ENCODE results near the gene ALPK1.

Gene ALPK1

DNA sequence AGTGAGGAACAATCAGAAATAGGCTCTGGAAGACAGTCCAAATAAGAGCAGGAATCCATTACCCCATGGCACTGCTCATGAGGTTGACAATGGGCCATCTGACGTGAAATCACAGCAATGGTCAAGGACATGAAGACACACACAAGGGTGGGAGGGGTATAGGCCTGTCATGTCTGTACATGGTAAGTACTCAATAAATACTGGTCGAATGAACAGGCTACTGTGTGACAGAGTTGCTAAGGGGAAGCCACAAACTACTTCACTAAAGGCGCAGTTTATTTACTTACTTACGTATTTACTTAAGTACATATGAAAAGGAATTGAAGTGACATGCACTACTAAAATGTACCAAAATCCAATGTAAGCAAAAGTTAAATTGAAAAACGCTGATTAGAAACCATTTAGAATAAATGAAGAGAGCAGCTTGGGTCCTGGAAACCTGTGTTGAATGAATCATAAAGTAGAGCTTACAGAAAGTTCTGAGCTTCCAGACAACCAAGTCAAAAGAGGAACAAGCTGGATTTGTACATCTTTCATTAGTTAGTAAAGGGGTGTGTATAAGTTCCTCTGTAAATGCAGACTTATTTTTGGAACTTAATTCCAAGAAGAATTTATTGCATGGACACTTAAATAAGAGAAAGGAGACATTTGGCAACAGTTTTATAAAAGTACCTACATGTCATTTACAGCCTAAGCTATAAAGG lies 32.7 kb downstream of the ALPK1 start:
- DNase-seq, result no peak

DNA sequence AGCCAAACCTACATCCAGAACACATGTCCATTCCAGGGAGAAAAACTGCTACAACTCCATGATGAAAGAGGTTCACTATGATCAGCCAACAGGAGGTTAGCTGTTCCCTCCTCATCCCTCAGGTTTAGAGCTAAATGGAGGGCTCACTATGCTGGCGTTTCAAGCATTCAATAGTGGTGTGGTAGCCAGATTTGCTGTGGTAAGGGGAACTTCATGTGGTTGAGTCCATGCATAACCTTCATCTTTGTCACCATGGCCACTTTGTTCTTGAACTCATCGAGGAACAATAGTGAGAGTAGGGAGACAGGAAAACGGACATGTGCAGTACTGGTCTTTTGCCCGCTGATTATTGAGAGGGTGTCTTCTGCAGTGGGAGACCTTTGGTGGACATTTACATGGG lies 33.8 kb downstream of the ALPK1 start:
- DNase-seq, result no peak

DNA sequence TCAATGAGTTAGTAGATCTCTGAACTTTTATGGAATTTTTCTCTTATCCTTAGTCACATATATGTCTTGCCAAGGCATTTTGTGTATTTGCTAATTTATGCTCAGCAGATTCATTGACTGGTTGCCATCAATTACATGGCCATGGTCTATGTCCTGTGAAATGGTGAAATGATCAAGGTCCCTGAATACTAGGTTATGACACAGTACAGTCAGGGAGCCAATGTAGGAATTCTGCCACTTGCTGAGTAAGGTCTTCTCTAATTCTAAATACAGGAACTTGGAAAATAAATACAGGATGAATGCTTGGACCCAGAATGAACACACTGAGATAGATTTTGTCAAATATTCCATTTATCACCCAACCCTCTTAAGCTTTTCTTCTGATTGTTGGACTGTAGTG lies 35.2 kb downstream of the ALPK1 start:
- DNase-seq, result no peak

DNA sequence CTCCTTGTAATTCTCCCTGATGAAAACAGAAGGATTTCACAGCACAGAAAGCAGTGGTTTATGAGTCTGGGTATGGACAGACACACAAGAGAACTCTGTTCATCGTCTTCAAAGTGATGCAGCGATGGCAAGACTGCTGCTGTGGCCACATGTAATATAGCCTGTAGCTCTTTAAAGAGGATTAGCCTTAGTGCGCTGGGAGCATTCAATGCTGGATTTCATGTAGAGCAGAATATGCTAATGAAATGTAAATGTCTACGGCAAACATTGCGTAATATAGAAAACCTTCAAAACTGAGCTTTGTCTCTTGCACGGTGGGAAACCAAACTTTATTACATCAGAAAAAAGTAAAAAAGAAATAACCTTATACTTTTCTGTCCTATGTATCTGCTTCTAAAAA lies 42.9 kb downstream of the ALPK1 start:
- DNase-seq, result no peak

DNA sequence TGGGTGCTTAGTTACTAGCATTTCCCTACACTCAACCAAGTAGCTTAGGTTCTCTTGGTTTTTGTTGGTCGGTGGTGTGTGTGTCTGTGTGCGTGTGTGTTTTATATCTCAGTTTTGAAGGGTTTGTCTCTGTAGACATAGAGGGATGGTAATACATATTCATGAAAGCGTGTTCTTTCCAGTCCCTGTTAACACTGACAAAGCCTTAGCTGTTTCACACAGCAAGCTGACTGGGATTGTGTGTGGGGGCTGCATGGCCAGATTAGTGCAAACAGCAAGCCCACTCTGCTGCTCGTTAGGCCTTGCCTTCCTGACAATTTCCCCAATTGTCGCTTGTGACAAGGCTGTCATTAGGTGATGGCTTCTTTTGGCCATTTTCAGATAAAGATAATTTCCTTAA lies 43.9 kb downstream of the ALPK1 start:
- DNase-seq, result no peak

DNA sequence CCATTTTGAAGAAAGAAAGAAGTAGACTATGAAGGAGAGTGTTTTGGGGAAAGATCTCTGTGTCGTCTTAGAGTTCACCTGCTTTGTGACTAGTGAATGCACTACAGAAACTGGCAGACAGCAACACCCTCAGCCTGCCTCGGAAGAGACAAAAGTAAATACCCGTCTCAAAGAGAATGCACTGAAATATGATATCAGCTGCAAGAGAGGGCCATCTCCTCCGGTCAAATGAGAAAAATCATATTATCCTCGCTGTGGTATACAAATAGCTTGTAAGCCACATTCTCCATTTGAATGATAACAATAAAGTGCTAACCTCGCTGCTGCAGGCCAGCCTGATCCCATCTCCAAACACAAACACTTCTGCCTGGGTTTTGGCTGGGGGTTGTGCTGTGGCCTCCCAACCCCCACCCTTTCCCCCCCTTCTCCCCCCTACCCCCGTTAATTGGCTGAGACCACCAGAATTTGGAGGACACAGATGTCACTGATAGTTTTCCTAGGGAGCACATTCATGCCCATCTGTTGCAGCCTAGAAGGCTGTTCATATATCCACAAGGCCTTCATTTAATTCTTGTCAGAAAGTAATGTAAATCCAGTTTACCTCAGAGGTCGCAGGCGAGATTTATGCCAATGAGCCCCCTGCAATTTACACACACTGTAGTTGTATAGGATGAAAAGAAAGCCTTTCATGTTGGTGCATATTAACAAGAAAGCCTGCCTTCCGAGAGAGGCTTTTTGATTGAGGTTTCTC lies 46.3 kb downstream of the ALPK1 start:
- DNase-seq, result peak; percentile 10 to 43

DNA sequence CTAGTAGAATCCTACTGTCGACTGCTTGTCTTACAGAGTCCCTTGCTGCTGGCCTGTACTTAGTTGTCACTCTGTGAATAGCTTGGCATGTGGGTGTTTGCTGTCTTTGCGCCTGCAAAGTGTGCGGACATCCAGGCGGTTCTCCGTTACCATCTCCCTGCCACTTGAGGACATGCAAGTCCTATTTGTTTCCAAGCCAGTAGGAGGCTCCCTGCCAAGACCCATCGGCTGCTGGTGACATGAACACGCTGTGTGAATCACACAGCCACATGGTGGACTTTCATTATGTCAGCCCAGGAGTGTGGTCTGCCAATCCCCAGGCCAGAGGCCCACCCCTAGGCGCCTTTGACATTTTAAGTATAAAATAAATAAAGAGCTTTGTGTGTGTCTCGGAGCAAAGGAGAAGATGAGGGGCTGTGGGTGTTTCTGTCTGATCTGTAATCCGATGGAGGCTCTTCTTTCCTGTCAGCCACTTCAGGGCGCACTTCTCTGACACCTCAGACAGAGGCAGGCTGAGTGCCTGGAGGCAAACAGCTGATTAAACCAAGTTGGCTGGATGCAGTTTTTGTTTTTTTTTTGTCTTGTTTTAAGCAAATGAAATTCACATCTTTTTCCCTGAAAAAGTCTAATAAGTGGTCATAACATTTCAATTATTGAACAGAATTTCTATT lies 51.5 kb downstream of the ALPK1 start:
- DNase-seq, result peak; percentile 44 to 48

DNA sequence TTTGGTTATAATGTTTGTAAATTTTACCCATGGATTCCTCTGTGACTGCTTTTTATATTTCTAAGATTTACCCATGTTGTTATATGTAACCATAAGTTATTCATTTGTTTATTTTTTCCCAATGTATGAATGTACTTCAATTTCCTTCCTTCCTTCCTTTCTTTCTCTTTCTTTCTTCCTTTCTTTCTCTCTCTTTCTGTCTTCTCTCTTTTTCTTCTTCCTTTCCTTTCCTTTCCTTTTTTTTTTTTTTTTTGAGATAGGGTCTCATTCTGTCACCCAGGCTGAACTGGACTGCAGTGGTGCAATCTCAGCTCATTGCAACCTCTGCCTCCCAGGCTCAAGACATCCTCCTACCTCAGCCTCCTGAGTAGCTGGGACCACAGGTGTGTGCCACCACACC lies 55.6 kb downstream of the ALPK1 start:
- DNase-seq, result no peak

DNA sequence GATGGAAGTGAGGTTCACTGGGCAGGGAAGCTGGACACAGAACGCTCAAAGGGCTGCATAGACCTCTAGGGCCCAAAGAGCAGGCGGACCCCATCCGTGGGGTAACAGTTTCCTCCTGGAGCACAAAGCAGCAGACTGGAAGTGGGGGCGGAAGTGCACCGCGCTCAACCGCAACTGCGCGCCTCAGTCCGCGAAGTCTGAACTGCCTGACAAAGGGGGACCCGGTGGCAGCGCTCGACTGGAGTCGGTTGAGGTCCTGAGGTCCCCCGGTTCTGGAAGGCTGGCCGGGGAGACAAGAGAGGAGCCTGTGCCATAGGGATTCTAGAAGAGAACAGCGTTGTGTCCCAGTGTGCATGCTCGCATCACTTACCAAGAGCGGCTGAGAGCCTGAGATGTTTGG lies 58.5 kb downstream of the ALPK1 start:
- DNase-seq, result no peak

DNA sequence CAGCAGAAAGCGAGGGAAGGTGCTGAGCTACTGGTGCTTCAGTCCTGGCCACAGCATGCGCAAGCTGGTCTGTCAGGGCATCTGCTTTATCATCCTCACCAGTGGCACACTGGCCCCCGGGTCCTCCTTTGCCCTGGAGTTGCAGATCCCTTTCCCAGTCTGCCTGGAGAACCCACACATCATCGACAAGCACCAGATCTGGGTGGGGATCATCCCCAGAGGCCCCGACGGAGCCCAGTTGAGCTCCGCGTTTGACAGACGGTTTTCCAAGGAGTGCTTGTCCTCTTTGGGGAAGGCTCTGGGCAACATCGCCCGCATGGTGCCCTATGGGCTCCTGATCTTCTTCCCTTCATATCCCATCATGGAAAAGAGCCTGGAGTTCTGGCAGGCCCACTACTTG lies 60.3 kb downstream of the ALPK1 start:
- DNase-seq, result no peak

DNA sequence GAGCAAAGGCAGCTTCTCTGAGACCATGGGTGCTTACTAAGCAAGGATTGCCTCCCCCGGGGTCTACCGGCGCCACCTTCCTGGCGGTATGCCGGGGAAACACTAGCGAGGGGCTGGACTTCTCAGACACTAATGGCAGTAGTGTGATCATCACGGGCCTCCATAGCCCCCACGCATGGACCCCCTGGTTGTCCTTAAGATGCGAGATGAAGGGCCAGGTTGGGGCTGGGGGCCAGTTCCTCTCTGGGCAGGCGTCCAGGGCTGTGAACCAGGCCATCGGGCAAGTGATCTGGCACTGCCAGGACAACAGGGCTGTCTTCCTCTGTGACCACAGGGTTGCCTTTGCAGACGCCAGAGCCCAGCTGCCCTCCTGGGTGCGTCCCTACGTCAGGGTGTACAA lies 60.7 kb downstream of the ALPK1 start:
- no peak for DNase-seq

DNA sequence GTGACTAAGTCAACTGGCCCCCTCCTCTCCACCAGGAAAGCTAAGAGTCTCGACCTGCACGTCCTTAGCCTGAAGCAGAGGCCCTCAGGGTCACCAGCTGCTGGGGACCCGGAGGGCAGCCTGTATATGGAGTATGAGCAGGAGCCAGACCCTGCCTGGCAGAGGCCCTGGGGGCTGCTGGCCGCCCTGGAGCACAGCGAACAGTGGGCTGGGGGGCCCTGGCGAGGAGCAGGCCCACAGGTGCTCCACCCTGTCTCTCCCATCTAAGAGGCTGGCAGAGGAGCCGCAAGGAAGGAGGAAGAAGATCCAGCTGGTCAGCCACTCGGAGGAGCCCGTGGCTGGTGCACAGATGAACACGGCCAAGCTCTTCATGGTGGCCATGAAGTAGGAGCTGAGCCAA lies 61.2 kb downstream of the ALPK1 start:
- no peak for DNase-seq

DNA sequence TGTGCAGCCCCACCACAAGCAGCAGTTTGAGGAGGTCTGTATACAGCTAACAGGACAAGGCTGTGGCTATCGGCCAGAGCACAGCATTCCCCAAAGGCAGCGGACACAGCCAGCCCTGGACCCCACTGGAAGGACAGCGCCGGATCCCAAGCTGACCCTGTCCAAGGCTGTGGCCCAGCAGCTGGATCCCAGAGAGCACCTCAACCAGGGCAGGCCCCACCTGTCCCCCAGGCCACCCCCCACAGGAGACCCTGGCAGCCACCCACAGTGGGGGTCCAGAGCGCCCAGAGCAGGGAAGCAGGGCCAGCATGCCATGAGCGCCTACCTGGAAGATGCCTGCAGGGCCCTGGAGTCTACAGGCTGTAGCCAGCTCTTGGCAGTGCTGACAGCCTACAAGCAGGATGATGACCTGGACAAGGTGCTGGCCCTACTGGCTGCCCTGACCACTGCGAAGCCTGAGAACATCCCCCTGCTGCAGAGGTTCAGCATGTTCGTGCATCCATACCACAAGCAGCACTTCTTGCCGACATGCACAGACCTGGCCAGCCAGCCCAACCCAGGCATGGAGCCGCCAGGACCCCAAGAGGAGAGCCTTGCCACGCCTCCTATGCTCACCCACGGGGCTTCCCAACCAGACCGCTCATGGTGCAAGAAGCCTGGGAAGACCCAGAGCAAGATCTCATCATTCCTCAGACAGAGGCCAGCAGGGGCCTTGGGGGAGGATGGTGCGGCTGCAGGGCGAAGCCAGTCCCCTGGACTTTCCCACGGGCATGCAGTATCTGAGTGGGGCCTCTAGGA lies 62.0 kb downstream of the ALPK1 start:
- DNase-seq, result no peak

DNA sequence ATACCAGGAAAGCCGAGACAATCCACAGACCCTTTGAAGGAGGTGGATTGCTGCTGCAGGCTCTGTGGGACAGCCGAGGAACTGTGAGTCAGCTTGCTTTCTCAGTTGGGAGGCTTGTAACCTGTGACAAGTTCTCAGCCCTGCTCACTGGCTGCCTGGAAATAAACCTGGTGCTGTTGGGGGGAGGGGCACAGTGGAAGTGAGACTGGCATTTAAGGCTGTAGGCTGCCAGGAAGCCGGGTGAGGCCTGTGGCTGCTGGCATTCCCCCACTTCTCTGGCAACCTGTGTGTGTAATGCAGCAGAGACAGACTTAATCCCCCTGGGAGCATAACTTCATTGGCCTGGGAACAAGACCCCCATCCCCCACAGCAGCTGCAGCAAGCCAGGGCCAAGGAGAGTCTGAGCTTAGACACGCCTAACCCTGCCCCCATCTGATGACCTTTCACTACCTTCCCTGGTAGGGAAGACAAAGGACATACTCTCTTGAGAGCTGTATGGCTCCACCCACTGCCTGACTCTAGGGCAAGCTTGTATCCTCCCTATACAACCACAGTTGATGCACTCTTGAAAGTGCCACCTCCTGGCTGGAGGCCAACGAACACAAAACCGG lies 64.1 kb downstream of the ALPK1 start:
- DNase-seq, result peak in 1 of 2 experiments; percentile 1

DNA sequence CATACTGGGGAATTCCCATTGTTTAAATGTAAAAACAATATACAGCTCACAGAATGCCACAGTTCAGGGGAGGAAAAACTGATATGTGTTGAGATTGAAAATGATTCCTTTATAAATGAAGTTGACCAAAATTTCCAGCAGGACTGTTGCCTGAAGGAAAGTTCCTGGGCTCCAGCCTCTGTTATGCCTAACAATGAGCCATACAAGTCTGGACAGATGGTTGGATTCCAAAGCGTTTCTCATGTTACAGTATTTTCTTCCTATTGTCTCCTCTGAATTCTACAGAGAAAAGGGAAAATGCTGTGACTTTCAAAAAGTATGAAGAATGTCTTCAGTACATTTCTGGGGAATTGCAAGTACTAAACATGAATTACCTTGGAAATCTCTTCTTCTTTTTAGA lies 73.3 kb downstream of the ALPK1 start:
- DNase-seq, result no peak

DNA sequence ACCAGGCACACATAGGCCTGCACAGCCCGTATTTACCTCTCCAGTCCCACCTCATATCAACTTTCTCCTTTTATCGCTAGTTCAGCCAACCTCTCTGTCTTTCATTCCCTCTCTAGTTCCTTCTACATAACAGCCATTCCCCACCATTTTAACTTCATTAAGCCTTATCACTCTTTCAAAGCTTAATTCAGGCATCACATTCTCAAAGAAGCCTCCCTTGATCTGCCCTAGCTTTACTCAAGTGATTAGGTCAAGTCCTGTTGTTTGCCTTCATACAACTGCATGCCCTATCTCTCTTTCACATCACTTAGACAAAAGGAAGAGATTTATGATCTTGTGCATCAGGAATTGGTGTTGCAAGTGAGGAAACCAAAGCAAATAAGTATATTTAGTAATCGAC lies 74.2 kb downstream of the ALPK1 start:
- no peak for DNase-seq

DNA sequence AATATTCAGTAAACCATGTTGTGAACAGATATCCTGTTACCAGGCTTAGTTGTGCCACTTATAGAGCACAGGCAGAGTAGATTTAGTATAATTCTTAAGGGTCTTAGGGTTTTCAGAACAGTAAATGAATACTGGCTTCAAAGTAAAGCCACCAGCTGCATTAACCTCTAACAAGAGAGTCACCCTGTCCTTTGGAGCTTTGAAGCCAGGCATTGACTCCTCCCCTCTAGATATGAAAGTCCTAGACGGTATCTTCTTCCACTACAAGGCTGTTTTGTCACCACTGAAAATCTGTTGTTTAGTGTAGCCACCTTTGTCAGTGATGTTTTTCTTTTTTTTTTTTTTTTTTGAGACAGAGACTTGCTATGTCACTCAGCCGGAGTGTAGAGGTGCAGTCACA lies 77.7 kb downstream of the ALPK1 start:
- DNase-seq, result no peak

DNA sequence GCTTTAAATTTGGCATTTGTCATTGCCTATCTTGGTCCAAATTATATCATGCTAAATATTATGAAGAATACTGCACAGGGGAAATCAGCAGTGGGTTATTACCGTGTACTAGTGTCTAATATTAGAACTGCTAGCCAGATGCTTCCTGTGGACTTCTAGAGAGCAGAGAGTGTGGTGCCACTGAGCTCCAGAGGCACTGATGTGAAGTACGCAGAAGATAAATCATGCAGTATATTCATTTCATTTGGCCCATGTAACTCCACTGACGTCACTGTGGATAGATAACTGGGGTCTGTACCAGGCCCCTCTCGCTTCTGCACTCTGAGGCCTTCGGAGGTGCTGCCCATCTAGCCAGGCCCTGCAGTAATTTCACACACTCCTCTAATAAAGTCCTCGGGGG lies 80.0 kb downstream of the ALPK1 start:
- DNase-seq, result no peak

DNA sequence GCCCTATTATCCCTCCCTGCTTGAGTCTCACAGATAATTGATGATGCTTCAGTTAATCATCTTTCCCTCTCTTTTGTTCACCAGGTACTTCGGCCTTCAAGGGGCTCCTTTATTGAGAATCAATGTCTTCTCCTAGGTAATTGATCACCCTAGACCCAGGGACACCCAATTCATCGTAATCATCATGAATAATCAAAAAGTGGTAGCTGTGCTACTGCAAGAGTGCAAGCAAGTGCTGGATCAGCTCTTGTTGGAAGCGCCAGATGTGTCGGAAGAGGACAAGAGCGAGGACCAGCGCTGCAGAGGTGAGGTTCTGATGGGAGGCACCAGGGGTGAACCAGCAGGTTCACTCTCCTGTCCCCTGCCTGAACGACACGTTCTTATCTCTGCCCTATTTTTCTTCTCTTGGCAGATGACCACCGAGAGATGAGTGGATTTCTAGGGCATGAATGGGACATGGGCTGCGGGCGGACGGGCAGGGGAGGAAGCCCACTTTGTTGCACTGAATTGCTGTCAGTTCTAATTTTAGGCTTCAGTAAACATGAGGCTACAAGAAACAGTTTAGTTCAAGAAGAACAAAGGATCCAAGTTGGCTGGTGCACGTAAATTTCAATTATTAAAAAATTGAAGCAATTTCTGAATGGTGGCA lies 80.5 kb downstream of the ALPK1 start:
- DNase-seq, result no peak

DNA sequence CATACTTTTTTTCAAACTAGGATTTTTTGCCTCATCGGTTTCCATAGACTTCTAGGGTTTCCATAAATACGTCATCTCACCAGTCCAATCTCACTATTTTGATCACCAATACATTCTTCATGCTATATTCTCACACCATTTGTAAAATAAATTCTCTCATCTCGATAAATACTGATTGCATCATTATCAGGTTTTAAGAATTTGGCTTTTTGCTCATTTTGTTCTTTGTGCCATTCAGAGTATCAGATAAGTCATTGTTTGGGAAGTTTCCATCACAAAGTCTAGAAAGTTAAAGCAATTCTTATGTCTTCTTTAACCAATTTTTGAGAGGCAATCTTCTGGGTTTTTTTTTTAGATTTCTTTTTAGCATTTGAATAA lies 81.1 kb downstream of the ALPK1 start:
- DNase-seq, result no peak

DNA sequence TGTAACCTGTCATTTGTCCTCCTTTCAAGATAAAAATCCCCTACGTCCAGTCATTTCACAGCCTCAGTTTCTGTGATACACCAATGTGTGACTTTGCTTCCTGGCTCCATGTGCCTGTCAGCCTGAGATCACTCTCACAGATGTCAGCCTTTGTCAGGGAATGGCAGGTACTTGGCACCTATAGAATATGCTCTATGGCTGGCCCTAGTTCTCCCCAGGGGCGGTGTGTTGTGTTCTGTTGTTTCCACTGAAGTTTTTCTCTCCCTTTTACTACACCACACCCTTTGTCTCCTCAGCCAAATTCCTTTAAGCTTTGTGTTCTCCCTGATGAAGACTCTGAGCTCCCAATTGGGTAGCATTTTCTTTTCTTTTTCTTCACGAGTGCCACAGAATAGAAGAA lies 81.7 kb downstream of the ALPK1 start:
- no peak for DNase-seq

DNA sequence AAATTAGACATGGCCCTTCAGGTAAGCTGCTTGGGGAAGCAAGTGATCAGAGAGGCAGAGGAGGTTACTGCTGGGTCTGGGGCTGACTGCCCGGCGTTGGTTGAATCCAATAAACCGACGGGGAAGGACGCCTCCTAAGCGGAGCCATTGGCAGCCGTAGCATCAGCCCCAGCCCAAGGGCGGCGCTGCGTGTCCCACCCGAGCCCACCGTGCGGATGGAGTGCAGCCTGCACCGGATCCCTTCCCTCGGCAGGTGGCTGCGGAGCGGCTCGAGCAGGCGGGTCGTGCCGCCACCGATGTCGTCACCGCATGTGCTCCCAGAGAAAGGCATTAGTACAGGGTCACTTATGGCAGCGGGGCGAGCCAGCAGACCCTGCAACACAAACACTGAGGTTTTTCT lies 82.1 kb downstream of the ALPK1 start:
- no peak for DNase-seq
